GM23248 (cell line): Measurements from ENCODE around the gene MACIR. TPM values are rescaled to one million over a fixed set of nuclear protein-coding genes. Genes with fewer than 3 reads are reported as not detected.

ENCODE experiments used
- DNase-seq: peaks from one replicate; pipeline ENCODE4 v3.0.0-alpha.2; 2015
- H2AFZ ChIP-seq: fragments of 200-600 bp; sonication (generic); 2 replicates; pipeline ENCODE4 v1.6.1; 2016; ENCODE audit warnings: antibody characterized with exemption
- H3F3A ChIP-seq: fragments of 200-600 bp; sonication (generic); 2 replicates; pipeline ENCODE4 v1.6.1; 2016; ENCODE audit warnings: mild to moderate bottlenecking, antibody characterized with exemption, mixed run types; ENCODE audit not compliant: insufficient read depth
- H3K27ac ChIP-seq: fragments of 200-600 bp; sonication (generic); 2 replicates; pipeline ENCODE4 v1.5.1; 2016; ENCODE audit warnings: mild to moderate bottlenecking
- H3K27me3 ChIP-seq: fragments of 200-600 bp; sonication (generic); replicated peaks from 2 replicates; pipeline ENCODE4 v1.6.1; 2016; ENCODE audit warnings: mild to moderate bottlenecking; ENCODE audit not compliant: insufficient read depth
- H3K36me3 ChIP-seq: fragments of 200-600 bp; sonication (generic); 2 replicates; pipeline ENCODE4 v1.6.1; 2016; ENCODE audit warnings: low read depth, mild to moderate bottlenecking
- H3K4me1 ChIP-seq: fragments of 200-600 bp; sonication (generic); 2 replicates; pipeline ENCODE4 v1.6.1; 2016; ENCODE audit warnings: mild to moderate bottlenecking; ENCODE audit not compliant: insufficient read depth
- H3K4me2 ChIP-seq: fragments of 200-600 bp; sonication (generic); one replicate; pipeline ENCODE4 v1.6.1; 2016; ENCODE audit warnings: mild to moderate bottlenecking; ENCODE audit not compliant: unreplicated experiment
- H3K4me3 ChIP-seq: fragments of 200-600 bp; sonication (generic); 2 replicates; pipeline ENCODE4 v1.5.1; 2016; ENCODE audit warnings: mild to moderate bottlenecking
- H3K79me2 ChIP-seq: fragments of 200-600 bp; sonication (generic); 2 replicates; pipeline ENCODE4 v1.6.1; 2016; ENCODE audit warnings: mild to moderate bottlenecking; ENCODE audit not compliant: insufficient read depth
- H3K9ac ChIP-seq: fragments of 200-600 bp; sonication (generic); 2 replicates; pipeline ENCODE4 v1.6.1; 2016; ENCODE audit warnings: mild to moderate bottlenecking
- H3K9me2 ChIP-seq: fragments of 200-600 bp; sonication (generic); 2 replicates; pipeline ENCODE4 v1.6.1; 2016; ENCODE audit warnings: mixed run types, mild to moderate bottlenecking, moderate library complexity; ENCODE audit not compliant: insufficient read depth
- H3K9me3 ChIP-seq: fragments of 200-600 bp; sonication (generic); one replicate; pipeline ENCODE4 v1.6.1; 2017; ENCODE audit warnings: low read depth
- H4K20me1 ChIP-seq: fragments of 200-600 bp; sonication (generic); 2 replicates; pipeline ENCODE4 v1.6.0; 2016; ENCODE audit not compliant: insufficient read depth
- EZH2 ChIP-seq: fragments of 200-600 bp; sonication (generic); IDR thresholded peaks from 2 replicates; pipeline ENCODE4 v1.6.1; 2018; ENCODE audit warnings: antibody characterized with exemption, mild to moderate bottlenecking; ENCODE audit not compliant: insufficient read depth, poor library complexity, severe bottlenecking
- EZH2phosphoT487 ChIP-seq: fragments of 200-600 bp; sonication (generic); IDR thresholded peaks from 2 replicates; pipeline ENCODE4 v1.6.1; 2018; ENCODE audit warnings: antibody characterized with exemption, moderate library complexity, mild to moderate bottlenecking, low read depth; ENCODE audit not compliant: insufficient read depth
- WGBS, 2 experiments: methylation state at CpG; one replicate each; pipeline ENCODE4 v1.1.6; 2015 to 2017; ENCODE audit warnings: low lambda C conversion rate in 2 of 2, low coverage in 1 of 2; ENCODE audit errors: missing lambda C conversion rate in 2 of 2; 5-methylcytosine and 5-hydroxymethylcytosine counted together
- in situ Hi-C: fragments of 300-500 bp; cut with MboI; formaldehyde crosslinking; loops from 2 replicates; pipeline ENCODE4 v1.15.0; 2020
- polyA plus RNA-seq: library from polyadenylated mRNA; unstranded; fragments of >200 nt; fragmentation: Nextera tagmentation; extraction: Ambion mirVana; gene quantifications from 2 replicates; pipeline ENCODE4 v1.2.1, GENCODE V29; 2016
- total RNA-seq: library from RNA; depleted of rRNA; stranded (reverse); fragments of >200 nt; shearing (Covaris generic); gene quantifications from 2 replicates; pipeline ENCODE4 v1.2.3, GENCODE V29; 2014

MACIR gene
- total and polyA plus RNA-seq, 2 experiments from 2014 or later: 35.7 to 36.3 TPM

DNA sequence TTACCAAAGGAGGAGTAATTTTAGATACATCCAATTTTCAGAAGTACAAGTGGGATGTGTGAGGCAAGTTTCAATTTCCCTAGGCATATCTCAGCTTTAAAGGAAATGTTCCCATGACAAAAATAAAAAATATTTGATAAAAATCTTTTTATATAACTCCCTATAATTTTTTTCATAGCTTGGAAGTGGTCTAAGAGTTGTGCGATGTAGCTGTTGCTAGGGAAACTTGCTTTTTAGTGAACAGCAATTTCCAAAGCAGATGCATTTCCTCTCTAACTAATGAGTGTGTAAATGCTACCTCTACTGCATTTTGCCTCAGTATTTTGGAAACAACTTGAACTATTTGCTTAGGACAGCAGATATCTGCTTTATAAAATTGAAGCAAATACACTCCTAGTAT lies 39.6 kb downstream of the MACIR start:
- H3K4me2 ChIP-seq: no peak overlapping the region
- H4K20me1 ChIP-seq: no peaks in the 10 kb centered on the region
- DNase-seq: no peak
- no peak overlapping the region for H2AFZ ChIP-seq
- no peaks in the 10 kb centered on the region for H3K4me1 ChIP-seq
- H3K79me2 ChIP-seq: no peaks in the 10 kb centered on the region
- H3K27me3 ChIP-seq: no peaks in the 10 kb centered on the region
- TF ChIP-seq EZH2phosphoT487: no peak
- TF ChIP-seq EZH2: no peak
- WGBS, 2 experiments: 96 to 97% methylated on average over 1 of the region's 1 CpG
- H3K9ac ChIP-seq: no peak overlapping the region
- in situ Hi-C loops: no loop called here
- no peak overlapping the region for H3K27ac ChIP-seq
- no peaks in the 10 kb centered on the region for H3K9me2 ChIP-seq
- no peak overlapping the region for H3K4me3 ChIP-seq
- H3F3A ChIP-seq: no peaks in the 10 kb centered on the region
- H3K36me3 ChIP-seq: no peaks in the 10 kb centered on the region
- H3K9me3 ChIP-seq: no peaks in the 10 kb centered on the region

DNA sequence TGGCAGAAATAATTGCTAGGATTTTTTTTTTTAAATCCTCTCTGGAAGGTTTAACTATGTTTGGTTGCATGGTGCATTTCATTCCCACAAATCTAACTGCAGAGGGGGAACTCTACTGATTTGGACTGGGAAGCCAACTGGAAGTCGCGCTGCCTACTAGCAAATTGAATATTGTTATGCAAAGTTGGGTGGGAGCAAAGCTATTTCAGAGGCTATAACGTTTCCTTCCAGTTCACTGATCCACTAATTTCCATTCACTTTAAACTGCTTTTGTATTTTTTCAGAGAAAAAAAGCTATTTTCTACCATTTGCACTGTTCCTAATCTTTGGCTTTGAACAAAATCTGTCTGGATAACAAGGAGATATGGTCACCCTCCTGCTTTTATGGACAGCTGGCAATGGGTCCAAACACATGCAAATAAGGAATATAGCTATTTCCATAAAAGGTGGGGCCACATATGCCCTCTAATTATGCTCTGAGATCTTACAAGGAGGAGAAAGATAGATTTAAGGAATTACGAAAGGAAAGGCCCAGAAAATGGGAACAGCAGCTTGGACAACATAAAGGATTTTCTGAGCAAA lies 40.1 kb downstream of the MACIR start:
- H3K9me3 ChIP-seq: no peaks in the 10 kb centered on the region
- no peaks in the 10 kb centered on the region for H4K20me1 ChIP-seq
- H2AFZ ChIP-seq: no peak overlapping the region
- no peaks in the 10 kb centered on the region for H3K36me3 ChIP-seq
- DNase-seq: no peak
- no peaks in the 10 kb centered on the region for H3K4me1 ChIP-seq
- no peaks in the 10 kb centered on the region for H3K9me2 ChIP-seq
- H3K9ac ChIP-seq: no peak overlapping the region
- TF ChIP-seq EZH2: no peak
- TF ChIP-seq EZH2phosphoT487: no peak
- no peaks in the 10 kb centered on the region for H3K79me2 ChIP-seq
- no peak overlapping the region for H3K4me2 ChIP-seq
- no peaks in the 10 kb centered on the region for H3K27me3 ChIP-seq
- H3K27ac ChIP-seq: no peak overlapping the region
- in situ Hi-C loops: no loop called here
- no peak overlapping the region for H3K4me3 ChIP-seq
- 61 to 68% methylated on average over 4 of the region's 4 CpGs for WGBS, 2 experiments
- no peaks in the 10 kb centered on the region for H3F3A ChIP-seq

DNA sequence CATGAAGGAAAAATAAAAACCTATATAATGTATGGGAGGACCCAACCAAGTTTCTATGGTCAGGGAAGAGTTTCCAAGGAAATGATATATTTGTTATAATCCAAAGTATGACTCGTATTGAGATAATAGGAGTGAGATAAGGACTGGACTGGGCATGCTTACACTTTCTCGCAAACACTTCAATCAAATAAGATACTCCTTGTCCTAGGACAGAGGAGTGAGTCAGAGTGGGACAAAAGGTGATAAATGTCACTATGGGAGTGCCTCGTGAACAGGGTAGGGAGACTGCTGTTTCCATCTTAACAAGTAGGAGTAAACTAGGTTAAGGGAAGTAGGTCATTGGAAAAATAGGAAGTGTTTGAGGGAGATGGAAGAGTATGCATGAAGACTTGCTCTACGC lies 47.2 kb downstream of the MACIR start:
- 45 to 48% methylated on average over 4 of the region's 4 CpGs for WGBS, 2 experiments
- Histone ChIP-seq H3F3A (no peaks in the 10 kb centered on the region), H3K4me1 (no peaks in the 10 kb centered on the region), H3K27me3 (no peaks in the 10 kb centered on the region), H3K9ac (no peak overlapping the region), H3K4me3 (no peak overlapping the region), H4K20me1 (no peaks in the 10 kb centered on the region), H3K27ac (no peak overlapping the region), H3K79me2 (no peaks in the 10 kb centered on the region), H2AFZ (no peak overlapping the region), H3K9me2 (no peaks in the 10 kb centered on the region), H3K36me3 (no peaks in the 10 kb centered on the region), H3K9me3 (no peaks in the 10 kb centered on the region), H3K4me2 (no peak overlapping the region)
- TF ChIP-seq EZH2: no peak
- TF ChIP-seq EZH2phosphoT487: no peak
- in situ Hi-C loops: no loop called here
- no peak for DNase-seq

DNA sequence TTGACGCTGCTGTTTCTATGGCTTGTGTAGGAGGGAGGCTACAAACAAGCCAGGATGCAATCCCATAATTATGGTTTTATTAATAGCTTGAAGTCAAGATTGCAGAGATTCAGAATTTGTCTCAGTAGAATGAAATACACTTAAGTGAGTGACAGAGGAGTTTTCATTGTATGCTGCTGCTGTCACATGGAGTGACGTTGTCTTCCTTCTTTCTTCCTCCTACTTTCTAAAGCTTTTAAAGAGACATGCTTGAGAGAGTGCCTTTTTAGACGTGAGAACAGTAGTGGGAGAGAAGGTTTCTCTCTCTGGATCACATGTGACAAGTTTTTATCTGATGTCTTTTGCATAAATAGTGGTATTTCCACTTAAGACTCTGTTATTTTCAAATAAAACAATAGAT lies 48.9 kb downstream of the MACIR start:
- TF ChIP-seq EZH2 (no peak), EZH2phosphoT487 (no peak)
- WGBS, 2 experiments: 23 to 27% methylated on average over 3 of the region's 3 CpGs
- no peak overlapping the region for H3K4me3 ChIP-seq
- H3K9ac ChIP-seq: no peak overlapping the region
- no peak overlapping the region for H3K4me2 ChIP-seq
- no peaks in the 10 kb centered on the region for H3K79me2 ChIP-seq
- no peak overlapping the region for H2AFZ ChIP-seq
- no peaks in the 10 kb centered on the region for H3K9me3 ChIP-seq
- H3F3A ChIP-seq: no peaks in the 10 kb centered on the region
- no peaks in the 10 kb centered on the region for H3K36me3 ChIP-seq
- H4K20me1 ChIP-seq: no peaks in the 10 kb centered on the region
- in situ Hi-C loops: no loop called here
- H3K27ac ChIP-seq: no peak overlapping the region
- H3K4me1 ChIP-seq: no peaks in the 10 kb centered on the region
- no peaks in the 10 kb centered on the region for H3K27me3 ChIP-seq
- DNase-seq: no peak
- no peaks in the 10 kb centered on the region for H3K9me2 ChIP-seq

DNA sequence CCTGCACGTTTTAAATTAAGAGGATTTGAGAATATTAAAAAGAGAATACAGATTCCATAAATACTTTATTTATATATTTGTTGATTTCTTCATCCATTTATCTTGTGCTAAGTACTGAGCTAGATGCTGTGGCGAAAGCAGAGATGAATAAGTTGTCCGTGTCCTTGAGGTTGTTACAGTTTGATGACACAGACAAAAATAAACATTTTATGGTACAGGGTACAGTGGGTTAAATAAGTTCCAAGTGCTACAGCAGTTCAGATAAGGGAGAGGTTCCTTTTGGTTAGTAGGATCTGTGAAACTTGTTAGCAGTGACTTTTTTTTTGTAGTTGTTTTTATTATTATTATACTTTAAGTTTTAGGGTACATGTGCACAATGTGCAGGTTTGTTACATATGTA lies 50.2 kb downstream of the MACIR start:
- Histone ChIP-seq H3K9me3 (no peaks in the 10 kb centered on the region), H3K27ac (no peak overlapping the region), H3F3A (no peaks in the 10 kb centered on the region), H2AFZ (no peak overlapping the region), H3K9me2 (no peaks in the 10 kb centered on the region), H3K79me2 (no peaks in the 10 kb centered on the region), H3K4me3 (no peak overlapping the region), H3K36me3 (no peaks in the 10 kb centered on the region), H3K4me1 (no peaks in the 10 kb centered on the region), H4K20me1 (no peaks in the 10 kb centered on the region), H3K27me3 (no peaks in the 10 kb centered on the region), H3K4me2 (no peak overlapping the region), H3K9ac (no peak overlapping the region)
- WGBS, 2 experiments: 67 to 70% methylated on average over 3 of the region's 3 CpGs
- TF ChIP-seq EZH2 (no peak), EZH2phosphoT487 (no peak)
- DNase-seq: no peak
- in situ Hi-C loops: no loop called here
